Suprapubic skin (tissue), 4 donors: ENCODE measurements around the gene SUPT5H. TPM values are rescaled to one million over a fixed set of nuclear protein-coding genes. Genes with fewer than 3 reads are reported as not detected.

ENCODE experiments used
- DNase-seq, 2 donors: peaks; one replicate each; pipeline ENCODE4 v3.0.0-alpha.2; 2019; ENCODE audit warnings: low spot score in 2 of 2
- H3K27ac ChIP-seq: fragments of 200-600 bp; sonication (generic); one replicate; pipeline ENCODE4 v1.5.1; 2019
- H3K27me3 ChIP-seq: fragments of 200-600 bp; sonication (generic); one replicate; pipeline ENCODE4 v1.5.1; 2019
- H3K36me3 ChIP-seq: fragments of 200-600 bp; sonication (generic); one replicate; pipeline ENCODE4 v1.5.1; 2019
- H3K4me1 ChIP-seq: fragments of 200-600 bp; sonication (generic); one replicate; pipeline ENCODE4 v1.5.1; 2019
- H3K4me3 ChIP-seq: fragments of 200-600 bp; sonication (generic); one replicate; pipeline ENCODE4 v1.5.1; 2019; ENCODE audit warnings: mild to moderate bottlenecking
- H3K9me3 ChIP-seq: fragments of 200-600 bp; sonication (generic); one replicate; pipeline ENCODE4 v1.5.1; 2019
- EP300 ChIP-seq: sonication (generic); formaldehyde crosslinking; IDR thresholded peaks from one replicate; pipeline ENCODE4 v1.6.1; 2017; ENCODE audit warnings: antibody characterized with exemption
- POLR2A ChIP-seq, 2 donors: fragments of 450-650 bp; IDR thresholded peaks; one replicate each; pipeline ENCODE4 v1.6.1; 2017; ENCODE audit warnings: antibody characterized with exemption in 2 of 2, mild to moderate bottlenecking in 2 of 2, moderate library complexity in 2 of 2
- POLR2AphosphoS5 ChIP-seq, 3 donors: sonication (generic); formaldehyde crosslinking; IDR thresholded peaks; one replicate each; pipeline ENCODE4 v1.6.1; 2017; ENCODE audit warnings: antibody characterized with exemption in 3 of 3
- WGBS: methylation state at CpG from one replicate; pipeline ENCODE4 v1.1.5; 2018; 5-methylcytosine and 5-hydroxymethylcytosine counted together
- total RNA-seq, 4 donors: library from RNA; depleted of rRNA; stranded (reverse); fragments of >200 nt; gene quantifications; one replicate each; pipeline ENCODE4 v1.1.0, GENCODE V29; 2016
- TF ChIP-seq, protein P1 (sequence below), 2 donors: fragments of 200-600 bp in 1 of 2; fragments of 450-650 bp in 1 of 2; sonication (generic) in 1 of 2; IDR thresholded peaks; one replicate each; pipeline ENCODE4 v1.5.1; 2016 to 2019; ENCODE audit warnings: antibody characterized with exemption in 2 of 2, mild to moderate bottlenecking in 1 of 2, moderate library complexity in 1 of 2

Gene SUPT5H
- total RNA-seq, 4 donors from 2014 or later, result 59.4 to 135 (median 75.4) TPM

- WGBS, result 83% methylated on average over 3 of the region's 5 CpGs
- H3K36me3 ChIP-seq, result peaks cover 61% of the 10 kb centered on the region
Measured at GRCh38 chr19:39422020-39422419, 23.4 kb upstream of the SUPT5H start.

GRCh38 chr19:39423258-39424086, 21.9 kb upstream of the SUPT5H start:
- TF ChIP-seq POLR2A (IDR thresholded peaks at IDR 0.05), result no peak
- TF ChIP-seq, protein P1, sequence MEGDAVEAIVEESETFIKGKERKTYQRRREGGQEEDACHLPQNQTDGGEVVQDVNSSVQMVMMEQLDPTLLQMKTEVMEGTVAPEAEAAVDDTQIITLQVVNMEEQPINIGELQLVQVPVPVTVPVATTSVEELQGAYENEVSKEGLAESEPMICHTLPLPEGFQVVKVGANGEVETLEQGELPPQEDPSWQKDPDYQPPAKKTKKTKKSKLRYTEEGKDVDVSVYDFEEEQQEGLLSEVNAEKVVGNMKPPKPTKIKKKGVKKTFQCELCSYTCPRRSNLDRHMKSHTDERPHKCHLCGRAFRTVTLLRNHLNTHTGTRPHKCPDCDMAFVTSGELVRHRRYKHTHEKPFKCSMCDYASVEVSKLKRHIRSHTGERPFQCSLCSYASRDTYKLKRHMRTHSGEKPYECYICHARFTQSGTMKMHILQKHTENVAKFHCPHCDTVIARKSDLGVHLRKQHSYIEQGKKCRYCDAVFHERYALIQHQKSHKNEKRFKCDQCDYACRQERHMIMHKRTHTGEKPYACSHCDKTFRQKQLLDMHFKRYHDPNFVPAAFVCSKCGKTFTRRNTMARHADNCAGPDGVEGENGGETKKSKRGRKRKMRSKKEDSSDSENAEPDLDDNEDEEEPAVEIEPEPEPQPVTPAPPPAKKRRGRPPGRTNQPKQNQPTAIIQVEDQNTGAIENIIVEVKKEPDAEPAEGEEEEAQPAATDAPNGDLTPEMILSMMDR (IDR thresholded peaks at IDR 0.05), result no peak
- no peak for TF ChIP-seq EP300
- no peak for TF ChIP-seq POLR2AphosphoS5 (IDR thresholded peaks at IDR 0.05)
- Histone ChIP-seq H3K4me3 (no peak overlapping the region), H3K27ac (no peak overlapping the region), H3K4me1 (peaks cover 5% of the 10 kb centered on the region), H3K36me3 (peaks cover 51% of the 10 kb centered on the region), H3K27me3 (no peaks in the 10 kb centered on the region), H3K9me3 (no peaks in the 10 kb centered on the region)
- no peak for DNase-seq
- WGBS, result 81% methylated on average over 34 of the region's 35 CpGs

More at GRCh38 chr19:39422020-39422419, 23.4 kb upstream of the SUPT5H start:
- Histone ChIP-seq H3K27me3 (no peaks in the 10 kb centered on the region), H3K9me3 (no peaks in the 10 kb centered on the region), H3K4me3 (no peak overlapping the region), H3K4me1 (no peaks in the 10 kb centered on the region), H3K27ac (no peak overlapping the region)
- TF ChIP-seq POLR2A (IDR thresholded peaks at IDR 0.05), result no peak
- TF ChIP-seq EP300, result no peak
- TF ChIP-seq POLR2AphosphoS5 (IDR thresholded peaks at IDR 0.05), result no peak
- TF ChIP-seq, protein P1 (IDR thresholded peaks at IDR 0.05), result no peak
- no peak for DNase-seq

DNA sequence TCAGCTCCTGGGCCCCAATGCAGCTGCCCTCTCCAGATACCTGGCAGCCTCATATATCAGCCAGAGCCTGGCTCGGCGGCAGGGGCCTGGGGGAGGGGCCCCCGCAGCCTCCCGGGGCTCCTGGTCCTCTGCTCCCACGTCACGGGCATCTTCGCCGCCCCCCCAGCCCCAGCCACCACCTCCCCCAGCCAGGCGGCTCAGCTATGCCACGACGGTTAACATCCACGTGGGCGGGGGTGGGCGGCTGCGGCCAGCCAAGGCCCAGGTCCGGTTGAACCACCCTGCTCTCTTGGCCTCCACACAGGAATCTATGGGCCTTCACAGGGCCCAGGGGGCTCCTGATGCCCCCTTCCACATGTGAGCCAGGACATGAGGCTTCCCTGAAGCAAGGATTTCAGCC, 20.4 kb upstream of the SUPT5H start:
- Histone ChIP-seq H3K4me1 (peaks cover 9% of the 10 kb centered on the region), H3K27ac (no peak overlapping the region), H3K4me3 (no peak overlapping the region), H3K27me3 (no peaks in the 10 kb centered on the region), H3K9me3 (no peaks in the 10 kb centered on the region), H3K36me3 (peaks cover 45% of the 10 kb centered on the region)
- no peak for DNase-seq
- 90% methylated on average over 8 of the region's 16 CpGs for WGBS
- TF ChIP-seq POLR2AphosphoS5 (IDR thresholded peaks at IDR 0.05), result no peak
- TF ChIP-seq, protein P1 (IDR thresholded peaks at IDR 0.05), result no peak
- TF ChIP-seq EP300, result no peak
- TF ChIP-seq POLR2A (IDR thresholded peaks at IDR 0.05), result no peak

DNA sequence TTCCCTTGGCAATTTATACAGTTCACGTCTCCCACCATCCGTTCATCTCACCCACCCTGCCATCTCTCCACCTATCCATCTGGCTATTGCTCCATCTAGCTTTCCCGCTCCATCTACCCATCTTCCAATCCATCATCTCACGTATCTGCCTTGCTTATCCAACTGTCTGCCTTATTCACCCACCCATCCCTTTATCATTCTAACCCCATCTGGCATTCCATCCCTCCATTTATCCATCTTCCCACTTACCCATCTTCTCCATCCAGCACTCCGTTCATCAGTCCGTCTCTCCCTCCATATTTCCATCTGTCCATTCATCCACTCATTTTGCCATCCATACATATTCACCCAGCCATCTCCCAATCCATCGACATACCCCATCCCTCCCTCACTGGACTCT, 19.6 kb upstream of the SUPT5H start:
- TF ChIP-seq, protein P1 (IDR thresholded peaks at IDR 0.05), result no peak
- TF ChIP-seq POLR2AphosphoS5 (IDR thresholded peaks at IDR 0.05), result no peak
- Histone ChIP-seq H3K36me3 (peaks cover 39% of the 10 kb centered on the region), H3K4me1 (peaks cover 12% of the 10 kb centered on the region), H3K27me3 (no peaks in the 10 kb centered on the region), H3K9me3 (no peaks in the 10 kb centered on the region), H3K4me3 (no peak overlapping the region), H3K27ac (no peak overlapping the region)
- 82% methylated on average over 7 of the region's 7 CpGs for WGBS
- no peak for DNase-seq

- no peak overlapping the region for H3K27ac ChIP-seq
- peaks cover 35% of the 10 kb centered on the region for H3K36me3 ChIP-seq
- TF ChIP-seq POLR2AphosphoS5 (IDR thresholded peaks at IDR 0.05) (no peak), POLR2A (IDR thresholded peaks at IDR 0.05) (no peak), EP300 (no peak)
- no peak for DNase-seq
- 60% methylated on average over 5 of the region's 5 CpGs for WGBS
- H3K9me3 ChIP-seq, result no peaks in the 10 kb centered on the region
- no peaks in the 10 kb centered on the region for H3K27me3 ChIP-seq
- peaks cover 15% of the 10 kb centered on the region for H3K4me1 ChIP-seq
- no peak overlapping the region for H3K4me3 ChIP-seq
Measured at GRCh38 chr19:39426170-39426569, 19.2 kb upstream of the SUPT5H start.
